Skeletal muscle satellite cell (primary cell): ENCODE measurements around the gene GDF3.
"Not testable (repeated sequence)": the region's sequence is repeated elsewhere in the genome, so short reads cannot be mapped to it uniquely, and the experiment has no call there.

Experiments
- H3K27me3 ChIP-seq: 2 replicates; pipeline ENCODE4 v1.7.0; 2013; ENCODE audit warnings: low read length; ENCODE audit not compliant: control insufficient read depth, insufficient read depth
- H3K36me3 ChIP-seq: 2 replicates; pipeline ENCODE4 v1.7.0; 2013; ENCODE audit warnings: mild to moderate bottlenecking, control low read depth, low read length; ENCODE audit not compliant: insufficient read depth
- H3K4me1 ChIP-seq: 2 replicates; pipeline ENCODE4 v1.7.0; 2013; ENCODE audit warnings: low read length; ENCODE audit not compliant: control insufficient read depth, insufficient read depth
- H3K4me2 ChIP-seq: 2 replicates; pipeline ENCODE4 v1.7.0; 2013; ENCODE audit warnings: mild to moderate bottlenecking, low read length
- H3K4me3 ChIP-seq: 2 replicates; pipeline ENCODE4 v1.7.0; 2013; ENCODE audit warnings: low read length
- H3K9ac ChIP-seq: 2 replicates; pipeline ENCODE4 v1.7.0; 2013; ENCODE audit warnings: mild to moderate bottlenecking, low read depth, low read length, moderate library complexity
- H3K9me3 ChIP-seq: replicated peaks from 2 replicates; pipeline ENCODE4 v1.7.0; 2013; ENCODE audit warnings: mild to moderate bottlenecking, control low read depth, low read length

The GDF3 gene

GRCh38 chr12:7661741-7662140 is 33.8 kb downstream of the GDF3 start:
- Histone ChIP-seq H3K27me3 (no peaks in the 10 kb centered on the region), H3K4me1 (no peaks in the 10 kb centered on the region), H3K36me3 (no peaks in the 10 kb centered on the region), H3K9ac (no peak overlapping the region), H3K9me3 (no peaks in the 10 kb centered on the region), H3K4me3 (no peak overlapping the region), H3K4me2 (no peak overlapping the region)

DNA sequence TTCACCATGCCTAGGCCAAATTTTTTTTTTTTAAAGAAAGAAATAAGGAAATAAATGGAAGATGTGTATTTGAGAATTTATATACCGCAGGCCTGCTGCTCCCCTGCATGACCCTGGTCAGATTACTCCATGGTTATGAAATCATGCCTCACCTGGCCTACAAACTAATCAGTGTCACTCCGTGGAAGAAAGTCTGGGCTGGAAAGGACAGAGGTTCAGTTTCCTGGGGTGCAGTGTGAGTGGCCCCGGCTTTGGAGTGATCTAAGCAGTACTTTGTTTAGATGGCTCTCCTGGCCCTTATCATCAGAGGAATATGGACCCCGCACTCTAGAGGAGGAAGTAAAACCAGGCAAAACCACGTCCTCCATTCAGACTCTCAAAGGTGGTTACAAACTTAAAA is 39.5 kb downstream of the GDF3 start:
- Histone ChIP-seq H3K9me3 (no peaks in the 10 kb centered on the region), H3K9ac (no peak overlapping the region), H3K36me3 (no peaks in the 10 kb centered on the region), H3K27me3 (no peaks in the 10 kb centered on the region), H3K4me2 (no peak overlapping the region), H3K4me3 (no peak overlapping the region), H3K4me1 (no peaks in the 10 kb centered on the region)

DNA sequence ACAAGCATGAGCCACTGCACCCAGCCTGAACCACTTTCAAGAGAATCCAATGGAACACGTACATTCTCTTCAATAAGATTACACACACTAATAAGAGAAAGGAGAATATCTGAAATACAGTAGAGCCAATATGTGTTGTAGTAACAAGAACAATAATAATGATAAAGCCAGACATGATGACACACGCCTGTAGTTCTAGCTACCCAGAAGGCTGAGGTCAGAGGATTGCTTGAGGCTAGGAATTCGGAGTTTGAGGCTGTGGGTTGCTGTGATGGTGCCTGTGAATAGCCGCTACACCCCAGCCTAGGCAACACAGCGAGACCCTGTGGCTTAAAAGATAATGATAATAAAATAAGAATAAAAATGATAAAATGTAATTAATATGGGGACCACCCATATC is 45.5 kb downstream of the GDF3 start:
- Histone ChIP-seq H3K27me3 (no peaks in the 10 kb centered on the region), H3K9ac (no peak overlapping the region), H3K9me3 (no peaks in the 10 kb centered on the region), H3K4me2 (no peak overlapping the region), H3K36me3 (no peaks in the 10 kb centered on the region), H3K4me1 (no peaks in the 10 kb centered on the region), H3K4me3 (no peak overlapping the region)

GRCh38 chr12:7647071-7647470 is 48.5 kb downstream of the GDF3 start:
- Histone ChIP-seq H3K4me2 (no peak overlapping the region), H3K9ac (no peak overlapping the region)

DNA sequence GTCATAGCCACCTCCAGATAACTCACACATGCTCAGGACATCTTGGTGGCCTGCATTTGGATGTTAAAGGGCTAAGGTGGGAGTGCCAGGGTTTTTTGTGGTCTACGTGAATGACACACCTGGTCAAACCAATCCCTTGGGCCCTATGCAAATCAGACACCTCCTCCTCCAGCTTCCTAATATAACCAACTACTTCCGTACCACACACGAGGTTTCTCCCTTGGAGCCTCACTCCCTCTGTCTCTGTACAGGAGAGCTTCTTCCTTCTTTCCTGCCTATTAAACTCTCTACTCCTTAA is 49.4 kb downstream of the GDF3 start:
- H3K9ac ChIP-seq, result no peak overlapping the region
- H3K36me3 ChIP-seq, result no peaks in the 10 kb centered on the region
- H3K4me3 ChIP-seq, result no peak overlapping the region
- H3K4me2 ChIP-seq, result no peak overlapping the region
- H3K27me3 ChIP-seq, result peaks cover 14% of the 10 kb centered on the region
- no peaks in the 10 kb centered on the region for H3K4me1 ChIP-seq
- H3K9me3 ChIP-seq, result no peaks in the 10 kb centered on the region

More at GRCh38 chr12:7647071-7647470, 48.5 kb downstream of the GDF3 start:
- Histone ChIP-seq H3K4me3 (no peak overlapping the region), H3K27me3 (peaks cover 8% of the 10 kb centered on the region), H3K36me3 (no peaks in the 10 kb centered on the region), H3K9me3 (no peaks in the 10 kb centered on the region), H3K4me1 (no peaks in the 10 kb centered on the region)

DNA sequence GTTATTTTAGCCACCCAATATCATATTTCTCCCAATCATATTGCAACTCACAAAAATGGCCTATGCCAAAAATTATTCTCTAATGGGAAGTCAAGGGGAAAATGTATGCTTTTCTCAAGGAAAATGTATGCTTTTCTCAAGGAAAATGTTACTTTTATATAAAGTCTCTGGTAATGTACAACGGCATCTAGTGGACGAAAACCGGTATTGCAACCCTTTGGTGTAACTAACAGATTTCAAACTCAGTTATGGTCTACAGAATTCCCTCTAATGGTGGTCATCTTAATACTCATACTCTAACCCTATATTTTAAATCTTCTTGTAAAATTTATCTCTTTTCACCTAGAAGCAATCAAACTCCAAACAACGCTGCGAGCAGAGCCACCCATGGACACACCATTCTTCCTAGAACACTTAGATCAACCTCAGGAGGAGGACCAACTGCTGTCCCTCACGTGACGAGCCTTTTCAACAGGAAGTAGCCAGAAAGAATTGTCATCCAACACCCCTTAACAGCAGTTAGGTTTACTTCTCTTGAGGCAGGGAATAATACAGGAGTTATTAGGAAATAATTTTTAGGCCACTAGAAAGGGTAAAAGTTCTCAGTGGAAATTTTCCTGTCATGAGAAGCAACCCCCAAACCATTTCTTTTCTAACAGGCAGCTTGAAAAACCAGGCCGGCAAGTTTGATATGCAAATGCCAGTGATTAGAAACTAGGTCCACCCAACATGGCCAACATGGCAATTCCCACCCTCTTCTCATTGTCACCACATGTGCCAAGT is 50.0 kb downstream of the GDF3 start:
- Histone ChIP-seq H3K4me3 (no peak overlapping the region), H3K27me3 (peaks cover 20% of the 10 kb centered on the region), H3K4me1 (no peaks in the 10 kb centered on the region), H3K9me3 (no peaks in the 10 kb centered on the region), H3K36me3 (no peaks in the 10 kb centered on the region), H3K9ac (no peak overlapping the region), H3K4me2 (no peak overlapping the region)

DNA sequence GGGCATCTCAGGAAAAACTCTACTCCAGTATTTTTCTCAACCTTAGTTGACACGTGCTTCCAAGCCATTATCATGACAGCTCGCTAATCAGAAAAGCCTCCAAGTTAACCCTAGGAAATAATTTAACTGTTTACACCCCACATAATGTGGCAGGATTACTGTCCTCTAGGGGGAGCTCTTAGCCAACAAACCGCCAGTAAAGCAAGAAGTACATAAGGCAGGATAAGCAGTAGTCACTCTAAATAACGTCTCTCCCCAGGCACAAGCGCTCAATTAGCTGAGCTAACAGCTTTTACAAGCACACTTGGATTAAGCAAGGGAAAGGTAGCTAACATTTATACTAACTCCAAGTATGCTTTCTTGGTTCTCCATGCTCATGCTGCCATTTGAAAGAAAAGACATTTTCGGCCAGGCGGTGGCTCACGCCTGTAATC is 52.7 kb downstream of the GDF3 start:
- Histone ChIP-seq H3K4me1 (no peaks in the 10 kb centered on the region), H3K9ac (no peak overlapping the region), H3K27me3 (peaks cover 28% of the 10 kb centered on the region), H3K4me3 (no peak overlapping the region), H3K9me3 (no peaks in the 10 kb centered on the region), H3K4me2 (no peak overlapping the region), H3K36me3 (no peaks in the 10 kb centered on the region)

DNA sequence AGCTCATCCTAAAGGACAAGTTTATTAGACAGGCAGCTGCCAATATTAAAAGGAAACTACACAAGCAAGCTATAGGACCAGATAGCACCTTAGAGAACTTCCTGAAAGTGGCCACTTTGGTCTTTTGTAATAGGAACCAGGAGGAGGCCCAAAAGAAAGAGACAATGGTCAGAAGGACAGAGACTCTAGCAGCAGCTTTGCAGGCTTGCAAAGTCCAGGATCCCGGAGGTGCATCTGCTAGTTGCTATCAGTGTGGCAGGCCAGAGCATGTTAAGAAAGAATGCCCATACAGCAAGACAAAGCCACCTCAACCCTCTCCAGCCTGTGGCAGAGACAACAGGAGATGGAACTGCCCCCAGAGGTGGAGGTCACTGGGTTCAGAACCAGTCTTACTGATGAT is 53.3 kb downstream of the GDF3 start:
- Histone ChIP-seq H3K4me2 (no peak overlapping the region), H3K9ac (no peak overlapping the region), H3K4me1 (no peaks in the 10 kb centered on the region), H3K4me3 (no peak overlapping the region), H3K36me3 (no peaks in the 10 kb centered on the region), H3K27me3 (peaks cover 29% of the 10 kb centered on the region), H3K9me3 (no peaks in the 10 kb centered on the region)

DNA sequence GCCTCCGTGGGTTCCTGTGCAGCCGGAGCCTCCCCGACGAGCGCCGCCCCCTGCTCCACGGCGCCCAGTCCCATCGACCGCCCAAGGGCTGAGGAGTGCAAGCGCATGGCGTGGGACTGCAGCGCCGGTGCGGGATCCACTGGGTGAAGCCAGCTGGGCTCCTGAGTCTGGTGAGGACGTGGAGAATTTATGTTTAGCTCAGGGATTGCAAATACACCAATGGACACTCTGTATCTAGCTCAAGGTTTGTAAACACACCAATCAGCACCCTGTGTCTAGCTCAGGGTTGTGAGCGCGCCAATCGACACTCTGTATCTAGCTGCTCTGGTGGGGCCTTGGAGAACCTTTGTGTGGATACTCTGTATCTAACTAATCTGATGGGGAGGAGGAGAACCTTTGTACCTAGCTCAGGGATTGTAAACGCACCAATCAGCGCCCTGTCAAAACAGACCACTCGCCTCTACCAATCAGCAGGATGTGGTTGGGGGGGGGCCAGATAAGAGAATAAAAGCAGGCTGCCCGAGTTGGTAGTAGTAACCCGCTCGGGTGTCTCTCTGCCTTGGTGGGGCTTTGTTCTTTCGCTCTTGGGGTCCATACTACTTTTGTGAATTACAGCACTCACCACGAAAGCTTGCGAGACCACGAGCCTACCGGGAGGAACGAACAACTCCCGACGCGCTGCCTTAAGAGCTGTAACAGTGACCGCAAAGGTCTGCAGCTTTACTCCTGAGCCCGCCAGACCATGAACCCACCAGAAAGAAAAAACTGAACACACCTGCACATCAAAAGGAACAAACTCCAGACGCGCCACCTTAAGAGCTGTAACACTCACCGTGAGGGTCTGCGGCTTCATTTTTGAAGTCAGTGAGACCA is 55.2 kb downstream of the GDF3 start:
- H3K36me3 ChIP-seq, H3K4me3 ChIP-seq, H3K4me2 ChIP-seq, H3K9ac ChIP-seq, H3K9me3 ChIP-seq, H3K4me1 ChIP-seq: not testable (repeated sequence)
- H3K27me3 ChIP-seq, result peaks cover 29% of the 10 kb centered on the region
